Stimulated activated CD8-positive, alpha-beta memory T cell treated with anti-CD3 and anti-CD28 coated beads, Interleukin-15, amount 100 ng/mL, for 4 hours (primary cell): ENCODE data around the gene ZNF181.

Experiments used
- DNase-seq, 2 donors: peaks; one replicate each; pipeline ENCODE4 v3.0.0-alpha.2; 2020; ENCODE audit warnings: low read depth in 2 of 2

ZNF181 gene

GRCh38 chr19:34757441-34757840 is 23.4 kb downstream of the ZNF181 start:
- no peak for DNase-seq

- DNase-seq = no peak
These were observed 25.3 kb downstream of the ZNF181 start for GRCh38 chr19:34759218-34759917.

- DNase-seq = no peak
These were observed 32.3 kb downstream of the ZNF181 start for GRCh38 chr19:34766386-34766785.

- DNase-seq = no peak
These were observed 33.9 kb downstream of the ZNF181 start for GRCh38 chr19:34767951-34768350.

- peak; percentile 76 for DNase-seq
These were observed 38.9 kb downstream of the ZNF181 start, which contains the start of gene ZNF599 for GRCh38 chr19:34772697-34773554. Gene ZNF599, minus strand, starts transcription at chr19:34773215. Its CDS starts 374 bp downstream, at chr19:34772841.

- DNase-seq = no peak
These were observed 39.5 kb downstream of the ZNF181 start for GRCh38 chr19:34773555-34773864.

GRCh38 chr19:34774857-34775256 is 40.8 kb downstream of the ZNF181 start:
- no peak for DNase-seq

- DNase-seq = no peak
These were observed 44.3 kb downstream of the ZNF181 start for GRCh38 chr19:34778342-34778741.

GRCh38 chr19:34779652-34780051 is 45.6 kb downstream of the ZNF181 start:
- no peak for DNase-seq

- no peak for DNase-seq
These were observed 52.2 kb downstream of the ZNF181 start for GRCh38 chr19:34786236-34786635.

- no peak for DNase-seq
These were observed 53.2 kb downstream of the ZNF181 start for GRCh38 chr19:34787059-34787824.

GRCh38 chr19:34788074-34788473 is 54.0 kb downstream of the ZNF181 start:
- no peak for DNase-seq

GRCh38 chr19:34793565-34793964 is 59.5 kb downstream of the ZNF181 start:
- DNase-seq = no peak

GRCh38 chr19:34794066-34794960 is 60.3 kb downstream of the ZNF181 start:
- no peak for DNase-seq
